Activated CD8-positive, alpha-beta memory T cell treated with anti-CD3 and anti-CD28 coated beads, Interleukin-2, amount 10 ng/mL, durations not matched to agents 7 days and 5 days (primary cell): ENCODE results near the gene CA12. TPM values are rescaled to one million over a fixed set of nuclear protein-coding genes. Genes with fewer than 3 reads are reported as not detected.

Source experiments
- ATAC-seq: fragments of 150-1000 bp; cut with Tn5 transposase; one replicate; pipeline ENCODE4 v1.10.0; 2021; ENCODE audit warnings: moderate library complexity
- CTCF ChIA-PET: fragments of 350-600 bp; sonication (Branson Sonifier 250); formaldehyde crosslinking; loops from one replicate; lab custom pipeline; 2021; ENCODE audit warnings: antibody characterized with exemption; lab: Charles Lee
- DNase-seq: peaks from one replicate; pipeline ENCODE4 v3.0.0-alpha.2; 2020
- H3K27ac Mint-ChIP-seq: one replicate; pipeline ENCODE4 v1.8.0; 2021; ENCODE audit warnings: mild to moderate bottlenecking, mixed read lengths
- H3K27me3 Mint-ChIP-seq: one replicate; pipeline ENCODE4 v1.8.0; 2021; ENCODE audit warnings: mixed read lengths
- H3K36me3 Mint-ChIP-seq: one replicate; pipeline ENCODE4 v1.8.0; 2021; ENCODE audit warnings: mild to moderate bottlenecking, mixed read lengths
- H3K4me1 Mint-ChIP-seq: one replicate; pipeline ENCODE4 v1.8.0; 2021; ENCODE audit warnings: mixed read lengths
- H3K4me3 Mint-ChIP-seq: one replicate; pipeline ENCODE4 v1.8.0; 2021; ENCODE audit warnings: mild to moderate bottlenecking, moderate library complexity, mixed read lengths
- H3K9me3 Mint-ChIP-seq: one replicate; pipeline ENCODE4 v1.8.0; 2022; ENCODE audit warnings: low read depth, mixed read lengths
- total RNA-seq, 2 experiments: library from RNA; stranded (reverse); gene quantifications; one replicate each; pipeline ENCODE4 v1.2.3, GENCODE V29; 2021

CA12 gene
- total RNA-seq, 2 experiments from 2014 or later = 0.12 TPM; not detected in 1

DNA sequence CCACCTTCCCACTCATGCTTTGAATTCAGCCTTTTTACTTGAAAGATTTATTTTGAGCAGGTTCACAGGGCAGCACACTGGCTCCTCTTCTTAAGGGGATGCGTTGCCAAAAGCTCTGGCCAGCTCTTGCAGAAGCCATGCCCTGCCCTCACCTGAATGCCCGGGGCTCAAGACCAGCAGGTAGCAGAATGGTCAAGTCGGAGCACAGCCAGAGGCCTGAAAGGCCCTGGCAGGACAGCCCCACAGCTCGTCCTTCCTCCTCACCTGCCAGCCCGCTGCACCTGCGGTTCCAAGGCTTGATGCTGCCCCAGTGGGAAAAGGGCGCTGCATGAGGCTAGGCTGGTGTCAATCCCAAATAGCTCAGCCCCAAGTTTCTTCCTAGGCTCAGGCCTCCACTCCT is 13.1 kb downstream of the CA12 start:
- no peaks in the 10 kb centered on the region for H3K9me3 Mint-ChIP-seq
- H3K4me3 Mint-ChIP-seq = no peak overlapping the region
- ATAC-seq (no peak), DNase-seq (no peak)
- H3K4me1 Mint-ChIP-seq = peaks cover 7% of the 10 kb centered on the region
- CTCF ChIA-PET = no interaction called here
- no peaks in the 10 kb centered on the region for H3K36me3 Mint-ChIP-seq
- H3K27me3 Mint-ChIP-seq = peaks cover 6% of the 10 kb centered on the region
- no peak overlapping the region for H3K27ac Mint-ChIP-seq

DNA sequence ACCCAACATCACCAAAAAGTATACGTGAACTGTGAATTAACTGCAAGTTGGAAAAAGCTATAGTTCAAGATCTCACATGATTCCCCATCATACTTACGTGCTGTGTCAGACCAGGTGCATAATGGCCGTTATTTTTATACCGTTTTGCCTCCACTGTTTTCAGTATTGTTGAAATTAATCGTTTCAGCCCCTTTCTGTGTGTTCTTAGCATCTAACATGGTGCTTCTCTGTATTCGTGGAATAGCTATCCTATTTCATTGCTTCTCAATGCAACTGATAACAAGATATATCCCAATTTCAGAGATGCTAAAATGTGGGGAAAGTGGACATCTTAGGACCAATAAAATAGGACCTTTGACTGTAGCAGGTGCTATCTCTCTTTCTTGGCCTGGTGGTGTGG is 13.7 kb downstream of the CA12 start:
- Mint-ChIP-seq H3K27me3 (peaks cover 10% of the 10 kb centered on the region), H3K27ac (no peak overlapping the region), H3K36me3 (no peaks in the 10 kb centered on the region), H3K4me3 (no peak overlapping the region), H3K9me3 (no peaks in the 10 kb centered on the region), H3K4me1 (peaks cover 7% of the 10 kb centered on the region)
- CTCF ChIA-PET = no interaction called here
- ATAC-seq (no peak), DNase-seq (no peak)

DNA sequence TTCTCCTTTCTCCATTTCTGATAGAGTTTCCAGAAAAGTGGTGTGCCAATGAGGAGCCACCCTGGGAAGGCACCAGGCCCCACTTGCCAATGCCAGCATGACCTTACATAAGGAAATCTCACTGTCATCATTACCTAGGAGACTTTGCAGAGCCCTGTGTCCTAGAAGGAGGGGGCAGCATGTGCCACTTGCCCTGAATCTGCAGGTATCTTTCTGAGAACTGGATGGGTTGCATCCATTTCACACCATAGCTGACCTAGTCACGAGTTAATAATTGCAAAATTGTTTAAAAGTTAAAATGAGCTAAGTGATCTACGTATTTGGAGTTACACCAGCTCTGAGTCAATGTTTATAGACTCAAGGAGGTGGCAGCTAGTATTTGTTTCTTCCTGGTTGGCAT is 14.3 kb downstream of the CA12 start:
- H3K4me1 Mint-ChIP-seq = peaks cover 3% of the 10 kb centered on the region
- ATAC-seq (no peak), DNase-seq (no peak)
- H3K4me3 Mint-ChIP-seq = no peak overlapping the region
- peaks cover 12% of the 10 kb centered on the region for H3K27me3 Mint-ChIP-seq
- CTCF ChIA-PET = no interaction called here
- no peaks in the 10 kb centered on the region for H3K36me3 Mint-ChIP-seq
- H3K9me3 Mint-ChIP-seq = no peaks in the 10 kb centered on the region
- H3K27ac Mint-ChIP-seq = no peak overlapping the region

DNA sequence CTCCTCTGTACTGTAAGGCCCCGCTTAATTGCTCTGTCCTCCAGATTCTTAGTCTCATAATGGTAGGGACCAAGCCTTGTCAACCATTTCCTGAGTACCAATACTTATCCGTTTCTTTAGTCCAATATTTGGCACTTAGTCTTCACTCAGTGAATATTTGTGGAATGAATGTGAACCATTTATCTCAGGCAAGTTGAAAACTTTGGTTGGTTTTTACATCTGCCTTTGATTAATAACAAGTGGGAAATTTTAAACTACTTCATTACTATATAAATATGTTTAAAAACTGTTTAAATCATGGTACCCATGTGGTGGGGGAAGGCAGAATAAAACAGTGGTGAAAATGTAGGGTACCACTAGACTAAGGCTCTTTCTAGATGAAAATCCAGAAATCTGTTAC is 15.2 kb downstream of the CA12 start:
- H3K27ac Mint-ChIP-seq = no peak overlapping the region
- H3K27me3 Mint-ChIP-seq = peaks cover 16% of the 10 kb centered on the region
- H3K4me1 Mint-ChIP-seq = no peaks in the 10 kb centered on the region
- no peaks in the 10 kb centered on the region for H3K36me3 Mint-ChIP-seq
- no peak for ATAC-seq
- H3K4me3 Mint-ChIP-seq = no peak overlapping the region
- no peak for DNase-seq
- no peaks in the 10 kb centered on the region for H3K9me3 Mint-ChIP-seq
- CTCF ChIA-PET = no interaction called here

DNA sequence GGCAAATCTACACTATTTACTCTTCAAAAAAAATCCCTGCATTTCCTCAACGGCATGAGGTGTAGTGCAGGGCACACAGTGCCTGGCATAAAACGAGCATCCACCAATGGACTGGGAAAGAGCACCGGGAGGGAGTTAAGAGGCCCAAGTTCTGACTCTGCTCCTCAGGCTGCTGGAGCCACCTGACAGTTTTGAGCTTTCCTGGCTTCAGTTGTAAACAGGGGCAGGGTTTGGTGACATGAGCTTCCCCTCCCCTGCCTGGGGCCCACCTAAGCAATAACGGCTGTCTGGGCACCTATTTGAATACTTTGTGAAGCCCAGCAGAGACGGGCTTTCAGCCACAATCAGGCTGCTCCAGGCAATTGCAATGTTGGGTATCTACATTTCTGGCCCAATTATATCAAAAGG is 16.4 kb downstream of the CA12 start:
- Mint-ChIP-seq H3K4me3 (no peak overlapping the region), H3K36me3 (no peaks in the 10 kb centered on the region), H3K27me3 (peaks cover 26% of the 10 kb centered on the region), H3K27ac (no peak overlapping the region), H3K9me3 (no peaks in the 10 kb centered on the region), H3K4me1 (no peaks in the 10 kb centered on the region)
- CTCF ChIA-PET = no interaction called here
- ATAC-seq (no peak), DNase-seq (no peak)

- H3K4me1 Mint-ChIP-seq = no peaks in the 10 kb centered on the region
Measured at GRCh38 chr15:63364399-63365272, 17.0 kb downstream of the CA12 start.

DNA sequence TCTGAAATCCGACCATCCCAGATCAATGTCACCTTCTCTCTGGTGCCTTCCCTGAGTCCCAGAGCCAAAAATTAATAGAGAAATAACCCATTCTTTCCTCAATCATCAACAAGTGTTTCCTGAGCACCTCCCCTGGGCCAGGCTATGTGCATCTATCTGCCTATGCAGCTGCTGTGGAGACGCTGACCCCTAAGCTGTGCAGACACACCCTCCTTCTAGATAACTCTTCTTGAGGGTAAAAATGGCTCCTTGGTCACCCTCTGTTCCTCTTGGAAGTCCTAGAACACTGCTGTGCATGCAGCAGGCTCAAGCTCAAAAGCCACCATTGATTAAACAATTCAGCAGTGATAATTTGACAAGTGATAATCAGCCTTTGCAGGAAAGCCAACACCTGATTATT is 18.4 kb downstream of the CA12 start:
- Mint-ChIP-seq H3K27ac (no peak overlapping the region), H3K27me3 (peaks cover 39% of the 10 kb centered on the region), H3K9me3 (no peaks in the 10 kb centered on the region), H3K4me3 (no peak overlapping the region), H3K36me3 (no peaks in the 10 kb centered on the region), H3K4me1 (no peaks in the 10 kb centered on the region)
- ATAC-seq = no peak
- CTCF ChIA-PET = no interaction called here
- no peak for DNase-seq

More at GRCh38 chr15:63364399-63365272, 17.0 kb downstream of the CA12 start:
- Mint-ChIP-seq H3K4me3 (no peak overlapping the region), H3K27ac (no peak overlapping the region), H3K9me3 (no peaks in the 10 kb centered on the region), H3K36me3 (no peaks in the 10 kb centered on the region), H3K27me3 (peaks cover 30% of the 10 kb centered on the region)
- DNase-seq (no peak), ATAC-seq (no peak)
- CTCF ChIA-PET = interaction anchor here (0.6 kb wide), 1 partner anchor 172 kb away, joined by 3 read pairs; no protein-coding TSS in a partner anchor

DNA sequence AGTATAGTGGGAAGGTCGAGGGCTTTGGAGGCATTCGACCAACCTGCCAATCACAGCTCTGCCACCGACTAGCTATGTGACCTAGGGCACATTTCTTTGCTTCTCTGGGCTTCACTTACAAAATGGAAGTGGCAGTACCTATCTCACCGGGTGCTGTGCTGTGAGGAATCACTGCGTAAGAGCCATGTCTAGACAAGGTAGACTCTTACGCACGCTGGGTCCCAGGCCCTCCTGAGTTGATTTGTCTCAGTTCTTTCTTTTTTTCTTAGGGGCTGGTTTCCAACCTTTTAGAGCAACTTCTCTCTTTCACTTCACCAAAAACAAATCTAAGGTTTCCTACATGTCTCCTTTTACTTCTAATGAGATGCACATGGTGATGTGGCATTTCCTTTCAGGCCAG is 18.8 kb downstream of the CA12 start:
- H3K36me3 Mint-ChIP-seq = no peaks in the 10 kb centered on the region
- no peak overlapping the region for H3K4me3 Mint-ChIP-seq
- H3K9me3 Mint-ChIP-seq = no peaks in the 10 kb centered on the region
- no peak for DNase-seq
- no peak overlapping the region for H3K27ac Mint-ChIP-seq
- no peaks in the 10 kb centered on the region for H3K4me1 Mint-ChIP-seq
- H3K27me3 Mint-ChIP-seq = peaks cover 42% of the 10 kb centered on the region
- CTCF ChIA-PET = no interaction called here
- no peak for ATAC-seq

DNA sequence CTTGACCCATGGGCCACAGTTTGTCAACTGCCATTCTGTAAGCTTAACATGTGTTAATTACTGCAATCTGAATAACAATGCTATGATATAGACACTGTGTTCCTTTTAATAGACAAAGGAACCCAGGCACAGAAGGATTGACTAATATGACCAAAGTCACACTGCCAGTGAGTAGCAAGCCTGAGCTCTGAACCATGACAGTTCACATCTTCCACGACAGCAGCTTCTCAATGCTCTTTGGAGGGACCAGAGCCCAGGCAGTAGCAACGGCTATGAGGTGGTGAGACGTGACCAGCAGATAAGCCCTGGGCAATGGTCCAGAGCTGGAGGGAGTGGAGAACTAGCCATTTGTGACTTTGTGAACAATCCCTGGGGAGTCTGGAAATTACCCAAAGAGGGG is 19.4 kb downstream of the CA12 start:
- H3K36me3 Mint-ChIP-seq = no peaks in the 10 kb centered on the region
- H3K4me3 Mint-ChIP-seq = no peak overlapping the region
- H3K9me3 Mint-ChIP-seq = no peaks in the 10 kb centered on the region
- CTCF ChIA-PET = no interaction called here
- ATAC-seq (no peak), DNase-seq (no peak)
- no peaks in the 10 kb centered on the region for H3K4me1 Mint-ChIP-seq
- H3K27ac Mint-ChIP-seq = no peak overlapping the region
- H3K27me3 Mint-ChIP-seq = peaks cover 42% of the 10 kb centered on the region

- no peak overlapping the region for H3K27ac Mint-ChIP-seq
- peaks cover 42% of the 10 kb centered on the region for H3K27me3 Mint-ChIP-seq
- no peaks in the 10 kb centered on the region for H3K4me1 Mint-ChIP-seq
- ATAC-seq = no peak
- H3K4me3 Mint-ChIP-seq = no peak overlapping the region
- H3K9me3 Mint-ChIP-seq = no peaks in the 10 kb centered on the region
- no peak for DNase-seq
- CTCF ChIA-PET = no interaction called here
- H3K36me3 Mint-ChIP-seq = no peaks in the 10 kb centered on the region
Measured at GRCh38 chr15:63360170-63360569, 21.5 kb downstream of the CA12 start.

- CTCF ChIA-PET = no interaction called here
- Mint-ChIP-seq H3K27ac (no peak overlapping the region), H3K9me3 (no peaks in the 10 kb centered on the region), H3K36me3 (no peaks in the 10 kb centered on the region), H3K4me3 (no peak overlapping the region), H3K4me1 (no peaks in the 10 kb centered on the region), H3K27me3 (peaks cover 36% of the 10 kb centered on the region)
- DNase-seq (no peak), ATAC-seq (no peak)
Measured at GRCh38 chr15:63358241-63359029, 23.2 kb downstream of the CA12 start.

GRCh38 chr15:63357731-63358130 is 23.9 kb downstream of the CA12 start:
- H3K36me3 Mint-ChIP-seq = no peaks in the 10 kb centered on the region
- DNase-seq (no peak), ATAC-seq (no peak)
- no peak overlapping the region for H3K27ac Mint-ChIP-seq
- peaks cover 31% of the 10 kb centered on the region for H3K27me3 Mint-ChIP-seq
- H3K9me3 Mint-ChIP-seq = no peaks in the 10 kb centered on the region
- H3K4me3 Mint-ChIP-seq = no peak overlapping the region
- CTCF ChIA-PET = no interaction called here
- no peaks in the 10 kb centered on the region for H3K4me1 Mint-ChIP-seq

DNA sequence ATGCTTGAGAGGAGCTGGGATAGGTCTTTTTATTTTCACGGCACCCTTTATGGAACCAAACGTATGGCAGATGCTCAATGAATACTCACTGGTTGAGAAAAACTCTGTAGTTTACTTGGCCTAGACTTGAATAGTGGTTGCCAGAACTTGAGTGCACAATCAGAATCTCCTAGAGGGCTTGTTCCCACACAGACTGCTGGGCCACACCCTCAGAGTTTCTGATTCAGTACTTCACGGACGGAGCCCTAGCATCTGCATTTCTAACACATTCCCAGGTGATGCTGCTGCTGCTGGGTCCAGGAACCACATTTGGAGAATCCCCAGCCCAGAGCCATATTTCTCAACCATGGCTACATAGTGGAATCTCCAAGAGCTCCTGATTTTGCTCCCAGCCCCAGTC is 24.6 kb downstream of the CA12 start:
- H3K4me3 Mint-ChIP-seq = no peak overlapping the region
- no peak for ATAC-seq
- H3K9me3 Mint-ChIP-seq = no peaks in the 10 kb centered on the region
- no peak for DNase-seq
- CTCF ChIA-PET = interaction anchor here (1.5 kb wide), 1 partner anchor 44 kb away, joined by 3 read pairs; no protein-coding TSS in a partner anchor
- peaks cover 30% of the 10 kb centered on the region for H3K27me3 Mint-ChIP-seq
- no peaks in the 10 kb centered on the region for H3K36me3 Mint-ChIP-seq
- no peaks in the 10 kb centered on the region for H3K4me1 Mint-ChIP-seq
- H3K27ac Mint-ChIP-seq = no peak overlapping the region
